HG03064 (cell line): ENCODE measurements around the gene ABI2.
"Not testable (repeated sequence)": the region's sequence is repeated elsewhere in the genome, so short reads cannot be mapped to it uniquely, and the experiment has no call there.

Experiments
- ATAC-seq: cut with Tn5 transposase; IDR thresholded peaks from one replicate; pipeline ENCODE4 v1.9.1; 2021; ENCODE audit warnings: low read depth; ENCODE audit not compliant: unreplicated experiment

The ABI2 gene

GRCh38 chr2:203327901-203328759 lies at the start of gene ABI2:
Gene ABI2 (plus strand): TSS chr2:203328394. CDS start chr2:203328515, 121 bp downstream.
- ATAC-seq: peak; percentile 54

GRCh38 chr2:203279288-203279687 lies 48.9 kb upstream of the ABI2 start:
- ATAC-seq: no peak

- no peak for ATAC-seq
These were observed 47.6 kb upstream of the ABI2 start for GRCh38 chr2:203280428-203281064.

GRCh38 chr2:203282101-203282500 lies 46.1 kb upstream of the ABI2 start:
- ATAC-seq: no peak

GRCh38 chr2:203286532-203286931 lies 41.7 kb upstream of the ABI2 start:
- no peak for ATAC-seq

GRCh38 chr2:203301667-203302066 lies 26.5 kb upstream of the ABI2 start:
- no peak for ATAC-seq

GRCh38 chr2:203302586-203302985 lies 25.6 kb upstream of the ABI2 start:
- not testable (repeated sequence) for ATAC-seq

GRCh38 chr2:203310688-203311436 lies 17.3 kb upstream of the ABI2 start:
- ATAC-seq: no peak

- no peak for ATAC-seq
These were observed 1.8 kb upstream of the ABI2 start for GRCh38 chr2:203326356-203326755.

GRCh38 chr2:203327582-203327900 lies 653 bp upstream of the ABI2 start:
- peak; percentile 19 for ATAC-seq

GRCh38 chr2:203328760-203329540 lies 756 bp downstream of the ABI2 start:
- peak; percentile 54 for ATAC-seq

GRCh38 chr2:203330434-203330833 lies 2.2 kb downstream of the ABI2 start:
- no peak for ATAC-seq

- ATAC-seq: no peak
These were observed 10.1 kb downstream of the ABI2 start for GRCh38 chr2:203338322-203338721.

- no peak for ATAC-seq
These were observed 12.7 kb downstream of the ABI2 start for GRCh38 chr2:203340791-203341487.

- ATAC-seq: no peak
These were observed 13.6 kb downstream of the ABI2 start for GRCh38 chr2:203341741-203342310.

- not testable (repeated sequence) for ATAC-seq
These were observed 14.2 kb downstream of the ABI2 start for GRCh38 chr2:203342374-203342773.

GRCh38 chr2:203344667-203345066 lies 16.5 kb downstream of the ABI2 start:
- no peak for ATAC-seq

GRCh38 chr2:203346612-203347011 lies 18.4 kb downstream of the ABI2 start:
- ATAC-seq: no peak

GRCh38 chr2:203347375-203347774 lies 19.2 kb downstream of the ABI2 start:
- ATAC-seq: no peak
